ENCODE data around the gene PCBP1.
"Not testable (repeated sequence)": the region's sequence is repeated elsewhere in the genome, so short reads cannot be mapped to it uniquely, and the experiment has no call there.

Gene PCBP1

GRCh38 chr2:70101174-70101573 lies 13.9 kb downstream of the PCBP1 start:
- no peak for DNase-seq

GRCh38 chr2:70101686-70102085 lies 14.4 kb downstream of the PCBP1 start:
- DNase-seq: not testable (repeated sequence)

- DNase-seq: not testable (repeated sequence)
Measured at GRCh38 chr2:70102323-70102905, 15.1 kb downstream of the PCBP1 start.

GRCh38 chr2:70103531-70104061 lies 16.3 kb downstream of the PCBP1 start:
- DNase-seq: no peak

- DNase-seq: no peak
Measured at GRCh38 chr2:70104231-70105111, 17.2 kb downstream of the PCBP1 start.

GRCh38 chr2:70106138-70106537 lies 18.9 kb downstream of the PCBP1 start:
- not testable (repeated sequence) for DNase-seq

GRCh38 chr2:70110397-70110796 lies 23.1 kb downstream of the PCBP1 start:
- not testable (repeated sequence) for DNase-seq

- DNase-seq: no peak
Measured at GRCh38 chr2:70111752-70112591, 24.7 kb downstream of the PCBP1 start.

GRCh38 chr2:70113359-70114070 lies 26.2 kb downstream of the PCBP1 start:
- no peak for DNase-seq

- DNase-seq: no peak
Measured at GRCh38 chr2:70115646-70116442, 28.6 kb downstream of the PCBP1 start.

- no peak for DNase-seq
Measured at GRCh38 chr2:70116936-70117552, 29.8 kb downstream of the PCBP1 start.

- no peak for DNase-seq
Measured at GRCh38 chr2:70118798-70119454, 31.6 kb downstream of the PCBP1 start.

- DNase-seq: no peak
Measured at GRCh38 chr2:70121627-70122372, 34.5 kb downstream of the PCBP1 start.

- no peak for DNase-seq
Measured at GRCh38 chr2:70122470-70122869, 35.2 kb downstream of the PCBP1 start.

GRCh38 chr2:70123051-70123828 lies 36.0 kb downstream of the PCBP1 start:
- DNase-seq: no peak

- no peak for DNase-seq
Measured at GRCh38 chr2:70123829-70124116, 36.5 kb downstream of the PCBP1 start.

- DNase-seq: no peak
Measured at GRCh38 chr2:70124983-70125480, 37.8 kb downstream of the PCBP1 start.

- no peak for DNase-seq
Measured at GRCh38 chr2:70125498-70125898, 38.2 kb downstream of the PCBP1 start.

GRCh38 chr2:70126413-70126812 lies 39.1 kb downstream of the PCBP1 start:
- no peak for DNase-seq
